Left ventricle myocardium inferior (tissue), 1 donor: Measurements from ENCODE around the gene DOCK10. TPM values are rescaled to one million over a fixed set of nuclear protein-coding genes. Genes with fewer than 3 reads are reported as not detected.

ENCODE experiments used
- DNase-seq: peaks from one replicate; pipeline ENCODE4 v3.0.0-alpha.2; 2020
- H3K27ac ChIP-seq: fragments of 200-600 bp; replicated peaks from 2 replicates; pipeline ENCODE4 v1.8.0; 2021
- H3K27me3 ChIP-seq: fragments of 200-600 bp; 2 replicates; pipeline ENCODE4 v1.8.0; 2021; ENCODE audit warnings: low read depth
- H3K36me3 ChIP-seq: fragments of 200-600 bp; 2 replicates; pipeline ENCODE4 v1.8.0; 2021
- H3K4me1 ChIP-seq: fragments of 200-600 bp; 2 replicates; pipeline ENCODE4 v1.8.0; 2021
- H3K4me3 ChIP-seq: fragments of 200-600 bp; 2 replicates; pipeline ENCODE4 v1.8.0; 2021; ENCODE audit warnings: mild to moderate bottlenecking, moderate library complexity
- H3K9me3 ChIP-seq: fragments of 200-600 bp; replicated peaks from 2 replicates; pipeline ENCODE4 v1.8.0; 2021
- CTCF ChIP-seq: fragments of 200-600 bp; IDR thresholded peaks from 2 replicates; pipeline ENCODE4 v1.8.0; 2021; ENCODE audit warnings: antibody characterized with exemption, mild to moderate bottlenecking, borderline replicate concordance
- intact Hi-C: fragments of 100-400 bp; cut with micrococcal nuclease; formaldehyde crosslinking; loops from one replicate; pipeline ENCODE4 v1.11.0; 2022
- total RNA-seq: library from RNA; stranded (reverse); fragmentation: NEBNext Ultra II Directional; extraction: Animal tissue kit (Norgen Biotek cat#: 25700); gene quantifications from one replicate; pipeline ENCODE4 v1.2.1, GENCODE V29; 2021
- donor health status: DM: no; HTN: yes; CAD: no; lungs with severe emphysema.

DOCK10 gene
- total RNA-seq, 1 donor from 2014 or later = 1.6 TPM

- Histone ChIP-seq H3K4me1 (no peaks in the 10 kb centered on the region), H3K9me3 (no peaks in the 10 kb centered on the region), H3K27ac (peak overlapping the region; percentile 69), H3K27me3 (no peaks in the 10 kb centered on the region), H3K4me3 (peak overlapping the region; percentile 51), H3K36me3 (no peaks in the 10 kb centered on the region)
- intact Hi-C loops = no loop called here
- no peak for TF ChIP-seq CTCF
- DNase-seq = no peak
Observed at GRCh38 chr2:224982226-224982625, 60.0 kb downstream of the DOCK10 start.

GRCh38 chr2:224976629-224977525 is 65.4 kb downstream of the DOCK10 start:
- Histone ChIP-seq H3K9me3 (no peaks in the 10 kb centered on the region), H3K4me3 (no peak overlapping the region), H3K27me3 (no peaks in the 10 kb centered on the region), H3K4me1 (no peaks in the 10 kb centered on the region), H3K27ac (no peak overlapping the region), H3K36me3 (no peaks in the 10 kb centered on the region)
- TF ChIP-seq CTCF = no peak
- DNase-seq = no peak
- intact Hi-C loops = no loop called here

GRCh38 chr2:224975761-224976160 is 66.5 kb downstream of the DOCK10 start:
- no peak for DNase-seq
- Histone ChIP-seq H3K27ac (no peak overlapping the region), H3K4me1 (no peaks in the 10 kb centered on the region), H3K36me3 (no peaks in the 10 kb centered on the region), H3K27me3 (no peaks in the 10 kb centered on the region), H3K9me3 (no peaks in the 10 kb centered on the region), H3K4me3 (no peak overlapping the region)
- intact Hi-C loops = no loop called here
- no peak for TF ChIP-seq CTCF

- intact Hi-C loops = no loop called here
- H3K9me3 ChIP-seq = no peaks in the 10 kb centered on the region
- TF ChIP-seq CTCF = no peak
- no peaks in the 10 kb centered on the region for H3K36me3 ChIP-seq
- H3K27ac ChIP-seq = no peak overlapping the region
- H3K4me1 ChIP-seq = no peaks in the 10 kb centered on the region
- H3K27me3 ChIP-seq = no peaks in the 10 kb centered on the region
- no peak for DNase-seq
- H3K4me3 ChIP-seq = no peak overlapping the region
Observed at GRCh38 chr2:224973112-224974016, 68.9 kb downstream of the DOCK10 start.

- no peak for TF ChIP-seq CTCF
- Histone ChIP-seq H3K4me3 (no peak overlapping the region), H3K9me3 (no peaks in the 10 kb centered on the region), H3K27ac (no peak overlapping the region), H3K4me1 (no peaks in the 10 kb centered on the region), H3K36me3 (no peaks in the 10 kb centered on the region), H3K27me3 (no peaks in the 10 kb centered on the region)
- DNase-seq = no peak
- intact Hi-C loops = no loop called here
Observed at GRCh38 chr2:224971214-224971613, 71.1 kb downstream of the DOCK10 start.
